ENCODE results near the gene CHST9. TPM values are rescaled to one million over a fixed set of nuclear protein-coding genes. Genes with fewer than 3 reads are reported as not detected.

CHST9 gene
- total and polyA plus RNA-seq, 2 of the 13 experiments (the other 11 are each of a cell fraction or from before 2014, with no cell fraction given), result 3.2 to 9.6 TPM

DNA sequence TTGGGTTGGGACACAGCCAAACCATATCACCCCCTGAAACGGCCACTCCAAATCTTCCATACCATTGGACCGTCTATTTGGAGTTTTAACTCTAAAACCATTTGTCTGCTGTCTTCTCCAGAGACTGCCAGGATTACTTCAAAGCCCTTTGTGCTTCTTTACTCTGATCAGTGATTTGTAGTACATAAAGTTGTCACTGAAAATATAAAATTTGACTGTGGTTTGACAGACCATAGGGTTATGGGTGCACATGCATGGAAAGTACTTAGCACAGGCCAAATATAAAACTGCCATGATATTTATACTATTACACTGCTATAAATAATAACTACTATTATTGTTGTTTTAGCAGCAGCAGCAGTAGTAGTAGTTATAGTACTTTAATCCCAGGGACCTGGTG lies 265.9 kb downstream of the CHST9 start:
- no peak overlapping the region for H2AFZ ChIP-seq (ENCODE audit: low read length)
- ChIA-PET POLR2A (no interaction called here), CTCF (ENCODE audit: low intra/inter-chr PET ratio, low total read pairs) (no interaction called here)
- no peak for DNase-seq (ENCODE audit: low spot score)
- H3K9me3 ChIP-seq (ENCODE audit: low read length), result no peaks in the 10 kb centered on the region
- no peaks in the 10 kb centered on the region for H3K27me3 ChIP-seq (ENCODE audit: control insufficient read depth in 1 of 2, insufficient read depth in 2 of 2, low read length in 2 of 2)
- 56% methylated on average over 2 of the region's 2 CpGs for WGBS (ENCODE audit: low lambda C conversion rate)
- H3K4me1 ChIP-seq (ENCODE audit: insufficient read depth, low read length), result peaks cover 19% of the 10 kb centered on the region
- H3K9ac ChIP-seq (ENCODE audit: insufficient read depth, low read depth, low read length), result no peak overlapping the region
- TF ChIP-seq, protein P1, sequence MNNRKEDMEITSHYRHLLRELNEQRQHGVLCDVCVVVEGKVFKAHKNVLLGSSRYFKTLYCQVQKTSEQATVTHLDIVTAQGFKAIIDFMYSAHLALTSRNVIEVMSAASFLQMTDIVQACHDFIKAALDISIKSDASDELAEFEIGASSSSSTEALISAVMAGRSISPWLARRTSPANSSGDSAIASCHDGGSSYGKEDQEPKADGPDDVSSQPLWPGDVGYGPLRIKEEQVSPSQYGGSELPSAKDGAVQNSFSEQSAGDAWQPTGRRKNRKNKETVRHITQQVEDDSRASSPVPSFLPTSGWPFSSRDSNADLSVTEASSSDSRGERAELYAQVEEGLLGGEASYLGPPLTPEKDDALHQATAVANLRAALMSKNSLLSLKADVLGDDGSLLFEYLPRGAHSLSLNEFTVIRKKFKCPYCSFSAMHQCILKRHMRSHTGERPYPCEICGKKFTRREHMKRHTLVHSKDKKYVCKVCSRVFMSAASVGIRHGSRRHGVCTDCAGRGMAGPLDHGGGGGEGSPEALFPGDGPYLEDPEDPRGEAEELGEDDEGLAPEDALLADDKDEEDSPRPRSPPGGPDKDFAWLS (CRISPR knock-in tag; IDR thresholded peaks at IDR 0.05; ENCODE audit: borderline replicate concordance), result no peak
- TF ChIP-seq, protein P2, sequence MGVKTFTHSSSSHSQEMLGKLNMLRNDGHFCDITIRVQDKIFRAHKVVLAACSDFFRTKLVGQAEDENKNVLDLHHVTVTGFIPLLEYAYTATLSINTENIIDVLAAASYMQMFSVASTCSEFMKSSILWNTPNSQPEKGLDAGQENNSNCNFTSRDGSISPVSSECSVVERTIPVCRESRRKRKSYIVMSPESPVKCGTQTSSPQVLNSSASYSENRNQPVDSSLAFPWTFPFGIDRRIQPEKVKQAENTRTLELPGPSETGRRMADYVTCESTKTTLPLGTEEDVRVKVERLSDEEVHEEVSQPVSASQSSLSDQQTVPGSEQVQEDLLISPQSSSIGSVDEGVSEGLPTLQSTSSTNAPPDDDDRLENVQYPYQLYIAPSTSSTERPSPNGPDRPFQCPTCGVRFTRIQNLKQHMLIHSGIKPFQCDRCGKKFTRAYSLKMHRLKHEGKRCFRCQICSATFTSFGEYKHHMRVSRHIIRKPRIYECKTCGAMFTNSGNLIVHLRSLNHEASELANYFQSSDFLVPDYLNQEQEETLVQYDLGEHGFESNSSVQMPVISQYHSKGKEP (CRISPR knock-in tag; IDR thresholded peaks at IDR 0.05), result no peak
- TF ChIP-seq PHF20 (CRISPR knock-in tag; IDR thresholded peaks at IDR 0.05) (no peak), KAT8 (CRISPR knock-in tag; IDR thresholded peaks at IDR 0.05) (no peak), HNF4A (CRISPR knock-in tag; IDR thresholded peaks at IDR 0.05) (no peak), ZNF615 (CRISPR knock-in tag; IDR thresholded peaks at IDR 0.05; ENCODE audit: borderline replicate concordance) (no peak), POLR2G (IDR thresholded peaks at IDR 0.05; ENCODE audit: low read depth, low read length) (no peak), HOXA9 (CRISPR knock-in tag; IDR thresholded peaks at IDR 0.05; ENCODE audit: borderline replicate concordance) (no peak)
- no peaks in the 10 kb centered on the region for H3K79me2 ChIP-seq (ENCODE audit: insufficient read depth, low read length)
- H3K4me2 ChIP-seq (ENCODE audit: low read depth, low read length), result no peak overlapping the region
- no peak overlapping the region for H3K27ac ChIP-seq (ENCODE audit: extremely low read length, insufficient read depth, low read length)
- BruUV-seq (replicated peaks), result no TSS peak
- H3K36me3 ChIP-seq (replicated peaks in 1 of 2; ENCODE audit: control insufficient read depth in 1 of 2, insufficient read depth in 2 of 2, low read length in 2 of 2), result no peaks in the 10 kb centered on the region
- H3K4me3 ChIP-seq (replicated peaks in 1 of 3; ENCODE audit: insufficient read depth in 1 of 3, low read depth in 2 of 3, low read length in 3 of 3), result no peak overlapping the region
- no peak for FAIRE-seq
- in situ Hi-C loops (cut with HindIII; ENCODE audit: extremely low pct_ligation_motif_present, low pct_unique_long_range_greater_than_20kb), result no loop called here
- H4K20me1 ChIP-seq (ENCODE audit: insufficient read depth, low read length), result no peaks in the 10 kb centered on the region
- no peak for ATAC-seq
- intact Hi-C loops (cut with micrococcal nuclease; ENCODE audit: unreplicated experiment), result loop anchor here (10.0 kb wide), 1 partner anchor 56 kb away; no protein-coding TSS in a partner anchor
